Nucleus accumbens (tissue), 56 donors: ENCODE data around the gene ZNF205.

Experiments used
- DNase-seq, 56 donors: peaks; one replicate each; lab custom pipeline; 2025; lab: John Stamatoyannopoulos, UW

The ZNF205 gene

DNA sequence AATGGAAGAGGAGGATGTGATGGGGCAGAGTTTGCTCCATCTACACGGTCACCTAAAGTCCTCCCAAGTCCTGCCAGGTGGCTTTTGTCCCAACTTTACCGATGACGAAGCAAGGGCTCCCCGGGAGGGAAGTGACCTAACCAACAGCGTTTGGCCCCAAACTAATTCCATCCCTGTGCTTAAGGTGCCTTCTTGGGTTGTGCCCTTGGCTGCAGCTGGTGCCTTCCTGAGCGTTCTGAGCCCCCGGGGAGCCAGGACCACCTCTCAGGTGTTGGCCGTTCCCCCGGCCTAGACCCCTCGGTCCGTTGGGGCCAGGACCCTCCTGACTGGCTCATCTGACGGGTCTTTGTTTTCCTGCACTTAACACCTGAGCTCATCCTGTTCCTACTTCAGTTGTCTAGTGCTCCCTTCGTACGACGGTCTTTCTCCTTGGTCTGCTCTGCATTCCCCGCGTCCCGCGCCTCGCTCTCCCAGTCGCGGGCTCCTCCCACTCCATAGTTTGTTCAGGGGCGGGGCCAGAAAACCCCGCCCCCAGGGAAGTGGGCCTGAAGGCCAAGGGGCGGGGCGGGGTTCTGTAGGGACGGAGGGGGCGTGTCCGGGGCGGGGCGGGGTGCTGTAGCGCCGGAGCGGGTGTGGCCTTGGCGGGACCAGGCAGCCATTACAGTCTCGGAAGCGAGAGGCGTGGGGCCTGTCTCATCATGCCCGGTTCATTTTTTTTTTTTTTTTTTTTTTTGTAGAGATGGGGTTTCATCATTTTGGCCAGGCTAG is 12.5 kb upstream of the ZNF205 start:
- DNase-seq = peak in 33 of 56 donors; percentile 1 to 69 (median 22)

GRCh38 chr16:3101018-3101840 is 11.2 kb upstream of the ZNF205 start:
- peak in 1 of 56 donors; percentile 26 for DNase-seq

- DNase-seq = no peak
Measured at GRCh38 chr16:3101841-3102470, 10.4 kb upstream of the ZNF205 start.

- peak in 55 of 56 donors; percentile 43 to 94 (median 82) for DNase-seq
Measured at GRCh38 chr16:3106205-3106928, 6.0 kb upstream of the ZNF205 start.

DNA sequence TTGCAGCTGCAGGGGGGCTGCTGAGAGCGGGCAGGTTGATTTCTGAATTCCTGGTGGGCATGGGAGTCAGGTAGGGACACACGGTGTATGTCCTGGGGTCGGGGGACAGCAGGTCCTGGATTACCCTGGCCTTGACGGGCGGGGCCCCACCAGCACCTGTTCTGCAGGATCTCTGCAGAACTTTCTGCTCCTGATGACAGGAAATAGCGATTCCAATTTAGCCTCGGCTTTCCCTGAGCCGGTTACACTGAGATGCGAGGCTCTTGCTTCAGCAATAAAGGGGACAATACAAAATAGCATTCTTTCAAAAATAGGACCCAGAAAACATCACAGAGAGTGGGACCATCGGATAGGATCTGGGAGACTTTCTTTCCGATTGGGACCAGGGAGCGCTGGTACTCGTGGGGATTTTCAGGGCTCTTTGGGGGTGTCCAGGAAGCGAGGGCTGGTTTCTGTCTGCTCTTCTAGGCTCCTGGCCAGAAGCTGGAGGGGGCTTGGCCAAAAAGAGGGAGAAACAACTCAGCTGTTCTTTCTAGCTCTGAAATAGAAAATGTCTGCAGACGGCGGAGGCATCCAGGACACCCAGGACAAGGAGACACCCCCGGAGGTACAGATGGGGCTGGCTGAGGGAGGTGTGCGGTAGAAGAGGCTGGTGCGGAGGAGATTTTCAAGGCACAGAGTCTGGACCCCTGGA is 642 bp downstream of the ZNF205 start:
- peak in 1 of 56 donors; percentile 12 for DNase-seq

- DNase-seq = no peak
Measured at GRCh38 chr16:3113765-3114479, 1.5 kb downstream of the ZNF205 start.

GRCh38 chr16:3115003-3115402 is 2.6 kb downstream of the ZNF205 start:
- no peak for DNase-seq

DNA sequence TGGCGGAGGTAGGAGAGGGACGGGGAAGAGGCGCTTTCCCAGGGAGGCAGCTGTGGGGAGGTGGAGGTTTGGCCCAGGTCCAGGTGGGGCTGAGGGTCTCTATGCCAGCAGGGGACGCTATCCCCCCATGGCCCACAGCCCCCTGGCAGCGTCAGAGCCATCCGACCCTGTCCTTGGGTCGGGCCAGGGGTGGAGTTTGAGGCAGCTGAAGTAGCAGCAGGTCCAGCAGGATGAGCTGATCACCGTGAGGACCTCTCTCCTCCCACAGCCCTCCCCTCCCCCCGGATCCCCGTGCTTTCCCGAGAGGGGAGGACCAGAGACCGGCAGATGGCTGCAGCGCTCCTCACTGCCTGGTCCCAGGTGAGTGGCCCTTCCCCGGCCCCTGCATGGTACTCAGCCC is 3.2 kb downstream of the ZNF205 start:
- no peak for DNase-seq

GRCh38 chr16:3118204-3118790 is 5.9 kb downstream of the ZNF205 start:
- no peak for DNase-seq

DNA sequence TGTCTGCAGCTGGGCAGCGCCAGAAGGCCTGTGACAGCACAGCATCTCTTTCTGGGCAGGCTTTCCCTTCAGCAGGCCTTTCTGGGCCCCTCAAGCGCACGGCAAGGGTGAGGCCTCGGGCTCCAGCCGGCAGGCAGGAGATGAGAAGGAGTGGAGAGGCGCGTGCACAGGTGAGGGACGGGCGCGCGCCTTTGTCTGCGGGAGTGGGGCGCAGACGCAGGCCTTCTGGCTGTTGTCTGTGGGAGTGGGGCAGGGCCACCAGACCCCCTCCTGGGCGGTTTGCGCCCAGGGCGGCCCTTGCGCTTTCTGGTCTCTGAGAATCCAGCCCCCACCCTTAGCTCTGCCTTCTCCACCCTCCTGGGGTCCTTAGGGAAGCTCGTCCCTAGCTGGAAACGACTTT is 6.5 kb downstream of the ZNF205 start:
- DNase-seq = no peak

DNA sequence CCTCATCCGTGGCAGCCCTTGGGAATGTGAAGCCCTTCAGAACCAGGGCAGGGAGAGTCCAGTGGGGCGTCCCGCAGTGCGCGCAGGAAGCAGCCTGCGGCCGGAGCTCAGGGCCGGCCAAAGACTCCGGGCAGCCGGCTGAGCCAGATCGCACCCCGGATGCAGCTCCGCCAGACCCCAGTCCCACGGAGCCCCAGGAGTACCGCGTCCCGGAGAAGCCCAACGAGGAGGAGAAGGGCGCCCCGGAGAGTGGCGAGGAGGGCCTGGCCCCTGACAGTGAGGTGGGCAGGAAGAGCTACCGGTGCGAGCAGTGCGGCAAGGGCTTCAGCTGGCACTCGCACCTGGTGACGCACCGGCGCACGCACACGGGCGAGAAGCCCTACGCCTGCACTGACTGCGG is 6.9 kb downstream of the ZNF205 start:
- no peak for DNase-seq

DNA sequence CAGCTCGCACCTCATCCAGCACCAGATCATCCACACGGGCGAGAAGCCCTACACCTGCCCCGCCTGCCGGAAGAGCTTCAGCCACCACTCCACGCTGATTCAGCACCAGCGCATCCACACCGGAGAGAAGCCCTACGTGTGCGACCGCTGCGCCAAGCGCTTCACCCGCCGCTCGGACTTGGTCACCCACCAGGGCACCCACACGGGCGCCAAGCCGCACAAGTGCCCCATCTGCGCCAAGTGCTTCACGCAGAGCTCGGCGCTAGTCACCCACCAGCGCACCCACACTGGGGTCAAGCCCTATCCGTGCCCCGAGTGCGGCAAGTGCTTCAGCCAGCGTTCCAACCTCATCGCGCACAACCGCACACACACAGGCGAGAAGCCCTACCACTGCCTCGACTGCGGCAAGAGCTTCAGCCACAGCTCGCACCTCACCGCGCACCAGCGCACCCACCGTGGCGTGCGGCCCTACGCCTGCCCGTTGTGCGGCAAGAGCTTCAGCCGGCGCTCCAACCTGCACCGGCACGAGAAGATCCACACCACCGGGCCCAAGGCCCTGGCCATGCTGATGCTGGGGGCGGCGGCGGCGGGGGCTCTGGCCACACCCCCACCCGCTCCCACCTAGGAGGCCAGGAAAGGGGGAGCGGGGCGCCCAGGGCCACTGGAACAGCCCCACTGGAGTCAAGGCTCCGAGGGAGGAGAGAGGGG is 7.5 kb downstream of the ZNF205 start:
- DNase-seq = no peak

GRCh38 chr16:3120435-3120834 is 8.0 kb downstream of the ZNF205 start:
- DNase-seq = no peak

DNA sequence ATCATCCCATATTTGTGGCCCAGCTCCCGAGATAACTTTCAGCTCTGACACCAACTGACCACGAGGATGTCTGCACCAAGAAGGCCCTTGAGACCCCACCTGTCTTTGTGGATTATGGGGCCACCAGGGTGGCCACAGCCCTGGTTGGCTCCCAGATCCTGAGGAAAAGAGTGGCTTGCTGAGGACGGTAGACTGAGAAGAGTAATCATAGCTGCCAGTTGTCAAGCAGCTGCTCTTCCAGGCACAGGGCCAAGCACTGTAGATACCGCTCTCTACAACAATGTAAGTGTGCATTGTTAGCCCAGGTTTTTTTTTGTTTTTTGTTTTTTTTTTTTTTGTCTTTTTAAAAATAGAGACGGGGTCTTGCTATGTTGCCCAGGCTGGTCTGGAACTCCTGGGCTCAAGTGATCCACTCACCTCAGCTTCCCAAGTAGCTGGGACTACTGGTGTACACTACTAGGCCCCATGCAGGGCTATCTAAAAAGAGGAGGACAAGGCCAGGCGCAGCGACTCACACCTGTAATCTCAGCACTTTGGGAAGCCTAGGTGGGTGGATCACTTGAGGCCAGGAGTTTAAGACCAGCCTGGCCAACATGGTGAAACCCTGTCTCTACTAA is 9.6 kb downstream of the ZNF205 start:
- no peak for DNase-seq

DNA sequence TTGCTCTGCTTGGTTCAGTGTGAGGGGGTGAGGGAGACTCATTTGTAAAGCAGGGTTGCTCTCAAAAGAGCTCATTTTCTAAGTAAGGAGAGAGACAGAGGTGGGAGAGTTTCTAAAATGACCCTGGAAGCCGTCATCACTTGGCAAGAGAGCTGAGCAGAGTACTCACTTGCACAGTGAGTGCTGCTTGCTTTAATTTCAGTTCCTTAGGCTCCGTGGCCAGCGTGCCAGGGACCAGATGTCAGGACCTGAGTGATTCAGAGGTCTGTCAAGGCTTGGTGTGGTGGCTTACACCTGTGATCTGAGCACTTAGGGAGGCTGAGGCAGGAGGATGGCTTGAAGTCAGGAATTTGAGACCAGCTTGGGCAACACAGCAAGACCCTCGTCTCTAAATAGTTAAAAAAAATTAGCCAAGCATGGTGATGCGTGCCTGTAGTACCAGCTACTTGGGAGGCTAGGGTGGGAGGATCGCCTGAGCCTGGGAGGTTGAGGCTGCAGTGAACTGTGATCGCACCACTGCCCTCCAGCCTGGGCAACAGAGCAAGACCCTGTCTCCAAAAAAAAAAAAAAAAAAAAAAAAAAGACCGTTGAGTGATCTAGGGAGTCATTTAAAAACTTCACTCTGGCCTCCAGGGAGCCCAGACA is 10.7 kb downstream of the ZNF205 start:
- no peak for DNase-seq

DNA sequence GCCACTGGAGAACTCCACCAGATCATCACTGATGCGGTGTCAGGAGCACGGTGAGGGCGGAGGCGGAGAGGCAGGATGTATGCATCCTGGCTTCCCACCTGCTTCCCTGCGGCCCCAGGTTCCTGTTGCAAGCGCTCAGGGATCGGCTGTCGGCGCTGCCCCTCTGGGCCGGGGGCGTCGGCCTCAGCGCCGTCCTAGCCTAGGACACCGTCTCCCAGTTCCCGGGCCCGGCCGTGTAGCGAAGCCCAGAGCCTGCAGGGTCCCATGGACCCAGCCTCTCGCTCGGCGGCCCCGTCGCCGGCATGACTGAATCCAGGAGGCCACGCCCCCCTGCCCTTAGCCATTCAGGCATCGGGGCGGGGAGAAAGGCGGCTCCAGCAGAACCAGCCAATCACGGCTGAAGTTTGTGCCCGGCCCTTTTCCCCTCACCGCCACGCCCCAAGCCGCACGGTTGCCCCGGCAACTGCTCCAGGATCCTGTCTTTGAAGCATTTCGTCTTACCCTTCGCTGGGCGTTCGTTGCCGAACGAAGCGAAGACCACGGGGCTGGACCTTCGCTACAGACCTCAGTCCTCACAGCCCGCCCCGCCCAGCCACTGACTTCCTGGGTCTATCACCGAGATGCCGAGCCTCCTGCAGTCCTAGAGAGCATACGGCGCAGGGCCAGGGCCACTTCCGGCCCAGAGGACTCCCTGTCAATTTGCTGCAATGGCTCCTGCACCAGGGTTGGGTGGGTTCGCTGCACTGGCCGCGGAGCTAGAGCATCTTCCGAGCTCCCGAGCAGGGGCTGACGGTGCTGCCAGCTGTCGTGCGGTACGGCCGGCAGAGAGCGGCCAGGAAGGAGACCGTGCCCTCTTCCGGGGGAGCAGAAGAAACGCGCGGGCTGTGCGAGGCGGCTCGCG is 11.8 kb downstream of the ZNF205 start:
- peak; percentile 56 to 98 (median 91) for DNase-seq
